ENCODE data around the gene TRIM50.

The TRIM50 gene

DNA sequence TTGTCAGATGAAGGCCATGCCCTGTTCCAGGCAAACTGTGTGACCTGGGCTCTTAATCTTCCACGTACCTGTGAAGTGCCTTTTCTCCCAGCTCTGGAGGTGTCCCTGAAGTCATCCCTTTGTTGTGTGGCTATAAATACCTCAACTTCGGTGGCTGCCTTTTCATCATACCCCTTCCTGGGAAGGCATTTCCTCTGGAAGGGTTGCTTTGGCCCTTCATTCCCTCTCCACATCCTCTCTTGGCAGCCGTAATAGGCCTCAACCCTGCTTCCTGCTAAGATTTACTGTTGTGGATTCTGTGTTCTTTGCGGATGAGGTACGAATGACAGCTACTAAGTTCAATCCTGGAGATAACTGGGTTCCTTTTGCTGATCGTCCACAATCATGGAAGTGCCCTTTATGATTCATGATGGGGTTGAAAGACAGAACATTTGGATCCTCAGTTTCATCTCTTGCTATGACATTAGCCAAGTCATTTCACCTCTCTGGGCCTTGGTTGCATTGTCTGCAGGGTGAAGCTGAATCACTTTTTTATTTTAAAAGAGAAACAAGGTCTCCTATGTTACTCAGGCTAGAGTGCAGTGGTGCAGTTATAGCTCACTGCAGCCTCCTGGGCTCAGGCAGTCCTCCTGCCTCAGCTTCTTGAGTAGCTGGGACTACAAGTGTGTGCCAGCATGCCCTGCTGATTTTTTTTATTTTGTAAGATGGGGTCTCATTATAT, 23.7 kb upstream of the TRIM50 start:
- Histone ChIP-seq H3K36me3 (ENCODE audit: control insufficient read depth, insufficient read depth, low read length) (no peaks in the 10 kb centered on the region), H3K4me3 (replicated peaks; ENCODE audit: low read depth, low read length) (no peak overlapping the region), H3K27me3 (replicated peaks; ENCODE audit: control insufficient read depth, insufficient read depth, low read length) (no peaks in the 10 kb centered on the region)
- no peak for DNase-seq (ENCODE audit: extremely low read depth, insufficient read length)
- TF ChIP-seq, protein P1, sequence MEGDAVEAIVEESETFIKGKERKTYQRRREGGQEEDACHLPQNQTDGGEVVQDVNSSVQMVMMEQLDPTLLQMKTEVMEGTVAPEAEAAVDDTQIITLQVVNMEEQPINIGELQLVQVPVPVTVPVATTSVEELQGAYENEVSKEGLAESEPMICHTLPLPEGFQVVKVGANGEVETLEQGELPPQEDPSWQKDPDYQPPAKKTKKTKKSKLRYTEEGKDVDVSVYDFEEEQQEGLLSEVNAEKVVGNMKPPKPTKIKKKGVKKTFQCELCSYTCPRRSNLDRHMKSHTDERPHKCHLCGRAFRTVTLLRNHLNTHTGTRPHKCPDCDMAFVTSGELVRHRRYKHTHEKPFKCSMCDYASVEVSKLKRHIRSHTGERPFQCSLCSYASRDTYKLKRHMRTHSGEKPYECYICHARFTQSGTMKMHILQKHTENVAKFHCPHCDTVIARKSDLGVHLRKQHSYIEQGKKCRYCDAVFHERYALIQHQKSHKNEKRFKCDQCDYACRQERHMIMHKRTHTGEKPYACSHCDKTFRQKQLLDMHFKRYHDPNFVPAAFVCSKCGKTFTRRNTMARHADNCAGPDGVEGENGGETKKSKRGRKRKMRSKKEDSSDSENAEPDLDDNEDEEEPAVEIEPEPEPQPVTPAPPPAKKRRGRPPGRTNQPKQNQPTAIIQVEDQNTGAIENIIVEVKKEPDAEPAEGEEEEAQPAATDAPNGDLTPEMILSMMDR (IDR thresholded peaks at IDR 0.05; ENCODE audit: insufficient read depth, low read length, poor library complexity, severe bottlenecking) = no peak

DNA sequence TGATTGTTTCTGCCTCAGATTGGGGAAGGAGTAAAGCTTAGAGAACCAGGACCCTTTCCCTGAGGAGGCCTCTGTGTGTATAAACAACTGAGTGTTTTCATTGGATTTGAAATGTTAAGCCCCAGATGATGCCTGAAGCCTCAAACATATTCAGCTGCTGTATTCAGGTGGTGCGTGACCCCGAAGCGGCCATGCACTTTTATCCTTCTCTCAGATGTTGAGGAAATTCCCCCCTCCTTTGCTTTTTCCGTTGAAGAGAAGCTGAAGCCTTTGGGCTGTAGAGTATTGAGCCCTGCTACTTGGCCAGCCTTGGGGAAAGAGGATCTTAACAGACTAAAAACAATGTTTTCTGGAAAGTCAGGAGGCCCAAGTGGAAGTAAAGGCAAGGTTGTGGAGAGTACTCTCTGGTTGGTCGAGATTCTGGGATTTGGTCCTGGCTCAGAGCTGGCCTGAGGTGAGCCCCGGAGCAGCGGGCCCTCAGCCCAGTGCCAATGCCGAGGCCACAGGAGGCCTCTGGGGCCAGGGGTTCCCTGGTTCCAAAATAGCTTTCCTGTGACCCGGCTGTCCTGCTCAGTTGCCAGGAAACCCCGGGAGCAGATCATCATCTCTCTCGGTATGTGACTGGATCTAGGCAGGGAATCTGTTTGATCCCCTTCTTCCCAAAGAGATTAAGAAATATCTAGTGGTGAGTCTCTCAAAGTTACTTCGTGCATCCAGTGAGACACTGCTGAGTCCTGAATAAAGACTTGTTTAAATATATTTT, 22.6 kb upstream of the TRIM50 start:
- Histone ChIP-seq H3K36me3 (ENCODE audit: control insufficient read depth, insufficient read depth, low read length) (no peaks in the 10 kb centered on the region), H3K4me3 (replicated peaks; ENCODE audit: low read depth, low read length) (no peak overlapping the region), H3K27me3 (replicated peaks; ENCODE audit: control insufficient read depth, insufficient read depth, low read length) (no peaks in the 10 kb centered on the region)
- no peak for DNase-seq (ENCODE audit: extremely low read depth, insufficient read length)
- TF ChIP-seq, protein P1 (IDR thresholded peaks at IDR 0.05; ENCODE audit: insufficient read depth, low read length, poor library complexity, severe bottlenecking) = no peak

GRCh38 chr7:73349763-73350162, 21.9 kb upstream of the TRIM50 start:
- H3K27me3 ChIP-seq (replicated peaks; ENCODE audit: control insufficient read depth, insufficient read depth, low read length) = no peaks in the 10 kb centered on the region
- DNase-seq (ENCODE audit: extremely low read depth, insufficient read length) = no peak

GRCh38 chr7:73345951-73346350, 18.1 kb upstream of the TRIM50 start:
- Histone ChIP-seq H3K36me3 (ENCODE audit: control insufficient read depth, insufficient read depth, low read length) (no peaks in the 10 kb centered on the region), H3K4me3 (replicated peaks; ENCODE audit: low read depth, low read length) (no peak overlapping the region), H3K27me3 (replicated peaks; ENCODE audit: control insufficient read depth, insufficient read depth, low read length) (no peaks in the 10 kb centered on the region)
- DNase-seq (ENCODE audit: extremely low read depth, insufficient read length) = no peak
- TF ChIP-seq, protein P1 (IDR thresholded peaks at IDR 0.05; ENCODE audit: insufficient read depth, low read length, poor library complexity, severe bottlenecking) = no peak

More at GRCh38 chr7:73349763-73350162, 21.9 kb upstream of the TRIM50 start:
- TF ChIP-seq, protein P1 (IDR thresholded peaks at IDR 0.05; ENCODE audit: insufficient read depth, low read length, poor library complexity, severe bottlenecking) = no peak
- H3K36me3 ChIP-seq (ENCODE audit: control insufficient read depth, insufficient read depth, low read length) = no peaks in the 10 kb centered on the region
- H3K4me3 ChIP-seq (replicated peaks; ENCODE audit: low read depth, low read length) = no peak overlapping the region

- no peak overlapping the region for H3K4me3 ChIP-seq (replicated peaks; ENCODE audit: low read depth, low read length)
- H3K27me3 ChIP-seq (replicated peaks; ENCODE audit: control insufficient read depth, insufficient read depth, low read length) = no peaks in the 10 kb centered on the region
- no peaks in the 10 kb centered on the region for H3K36me3 ChIP-seq (ENCODE audit: control insufficient read depth, insufficient read depth, low read length)
- TF ChIP-seq, protein P1 (IDR thresholded peaks at IDR 0.05; ENCODE audit: insufficient read depth, low read length, poor library complexity, severe bottlenecking) = no peak
- no peak for DNase-seq (ENCODE audit: extremely low read depth, insufficient read length)
Measured at GRCh38 chr7:73345538-73345937, 17.7 kb upstream of the TRIM50 start.

All from GM06990 (cell line).